Neural progenitor cell (in vitro differentiated cells): ENCODE measurements around the gene RBM39. TPM values are rescaled to one million over a fixed set of nuclear protein-coding genes. Genes with fewer than 3 reads are reported as not detected.
"Not testable (repeated sequence)": the region's sequence is repeated elsewhere in the genome, so short reads cannot be mapped to it uniquely, and the experiment has no call there.

Experiments used
- DNase-seq: peaks from one replicate; pipeline ENCODE4 v3.0.0-alpha.2; 2016; ENCODE audit warnings: low spot score
- H2AFZ ChIP-seq: fragments of 200-600 bp; sonication (generic); replicated peaks from 2 replicates; pipeline ENCODE4 v1.6.1; 2016; ENCODE audit warnings: antibody characterized with exemption
- H3F3A ChIP-seq: fragments of 200-600 bp; sonication (generic); 2 replicates; pipeline ENCODE4 v1.6.1; 2016; ENCODE audit warnings: antibody characterized with exemption, low read depth
- H3K27ac ChIP-seq: fragments of 200-600 bp; sonication (generic); 2 replicates; pipeline ENCODE4 v1.5.1; 2016; ENCODE audit warnings: mild to moderate bottlenecking
- H3K27me3 ChIP-seq: fragments of 200-600 bp; sonication (generic); 2 replicates; pipeline ENCODE4 v1.6.1; 2016; ENCODE audit warnings: mild to moderate bottlenecking, moderate library complexity
- H3K36me3 ChIP-seq: fragments of 200-600 bp; sonication (generic); 2 replicates; pipeline ENCODE4 v1.5.1; 2016
- H3K4me1 ChIP-seq: fragments of 200-600 bp; sonication (generic); 2 replicates; pipeline ENCODE4 v1.6.1; 2016; ENCODE audit warnings: mixed run types
- H3K4me2 ChIP-seq: fragments of 200-600 bp; sonication (generic); 2 replicates; pipeline ENCODE4 v1.6.1; 2016
- H3K4me3 ChIP-seq: fragments of 200-600 bp; sonication (generic); 2 replicates; pipeline ENCODE4 v1.5.1; 2016
- H3K79me2 ChIP-seq: fragments of 200-600 bp; sonication (generic); 2 replicates; pipeline ENCODE4 v1.6.1; 2016; ENCODE audit warnings: low read depth
- H3K9ac ChIP-seq: fragments of 200-600 bp; sonication (generic); 2 replicates; pipeline ENCODE4 v1.6.1; 2016
- H3K9me3 ChIP-seq: fragments of 200-600 bp; sonication (generic); 2 replicates; pipeline ENCODE4 v1.5.1; 2016; ENCODE audit warnings: low read depth
- H4K20me1 ChIP-seq: fragments of 200-600 bp; sonication (generic); 2 replicates; pipeline ENCODE4 v1.6.1; 2016; ENCODE audit warnings: low read depth
- H3K27ac Mint-ChIP-seq: 3 replicates; pipeline ENCODE4 v1.8.0; 2021; ENCODE audit warnings: mixed read lengths
- H3K27me3 Mint-ChIP-seq: 2 replicates; pipeline ENCODE4 v1.8.0; 2022; ENCODE audit warnings: low read depth, mild to moderate bottlenecking, inconsistent platforms, moderate library complexity, mixed read lengths; ENCODE audit not compliant: insufficient read depth
- H3K36me3 Mint-ChIP-seq: 3 replicates; pipeline ENCODE4 v1.8.0; 2021; ENCODE audit warnings: mixed read lengths
- H3K4me1 Mint-ChIP-seq: 3 replicates; pipeline ENCODE4 v1.8.0; 2021; ENCODE audit warnings: mixed read lengths
- H3K4me3 Mint-ChIP-seq: 3 replicates; pipeline ENCODE4 v1.8.0; 2021; ENCODE audit warnings: mild to moderate bottlenecking, moderate library complexity, mixed read lengths
- H3K9me3 Mint-ChIP-seq: 3 replicates; pipeline ENCODE4 v1.8.0; 2020; ENCODE audit warnings: mixed read lengths
- EZH2 ChIP-seq: fragments of 200-600 bp; sonication (generic); IDR thresholded peaks from 2 replicates; pipeline ENCODE4 v1.6.1; 2017; ENCODE audit warnings: antibody characterized with exemption, mild to moderate bottlenecking, moderate library complexity
- EZH2phosphoT487 ChIP-seq: fragments of 200-600 bp; sonication (generic); IDR thresholded peaks from 2 replicates; pipeline ENCODE4 v1.6.1; 2017; ENCODE audit warnings: antibody characterized with exemption
- total RNA-seq: library from RNA; depleted of rRNA; stranded (reverse); fragments of >200 nt; gene quantifications from 2 replicates; pipeline ENCODE4 v1.2.3, GENCODE V29; 2015; ENCODE audit warnings: low replicate concordance
- TF ChIP-seq, protein P1 (sequence below): fragments of 200-600 bp; sonication (generic); IDR thresholded peaks from 2 replicates; pipeline ENCODE4 v1.5.1; 2017; ENCODE audit warnings: antibody characterized with exemption, mild to moderate bottlenecking

The RBM39 gene
- total RNA-seq, 1 donor from 2014 or later: 555 TPM

DNA sequence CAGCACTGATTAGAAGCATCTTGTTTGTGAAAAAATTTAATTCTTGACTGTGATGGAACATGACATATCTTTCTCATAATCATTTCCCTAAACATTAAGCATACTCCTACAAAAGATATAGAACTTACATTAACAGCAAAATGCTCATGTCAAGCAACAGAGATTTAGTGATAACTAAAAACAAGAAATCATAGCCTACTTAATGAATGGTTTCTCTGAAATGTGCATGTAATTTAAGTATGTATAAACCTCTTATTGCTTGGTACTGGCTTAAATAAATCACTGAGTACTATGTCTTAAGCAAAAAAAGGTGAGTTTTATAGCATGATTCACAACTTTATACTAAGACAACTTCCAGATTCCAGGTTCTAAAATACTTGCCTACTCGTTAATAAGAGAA lies 33.6 kb downstream of the RBM39 start:
- H3K36me3 Mint-ChIP-seq: peaks cover 29% of the 10 kb centered on the region
- no peak overlapping the region for H3K27ac Mint-ChIP-seq
- Histone ChIP-seq H3K27ac (peak overlapping the region; percentile 50), H3K9ac (no peak overlapping the region), H3K36me3 (peaks cover 58% of the 10 kb centered on the region), H4K20me1 (peaks cover 92% of the 10 kb centered on the region), H3K4me3 (no peak overlapping the region), H3K4me1 (no peaks in the 10 kb centered on the region), H2AFZ (no peak overlapping the region), H3K27me3 (no peaks in the 10 kb centered on the region), H3K4me2 (no peak overlapping the region), H3F3A (peaks cover 94% of the 10 kb centered on the region), H3K9me3 (no peaks in the 10 kb centered on the region), H3K79me2 (peaks cover 86% of the 10 kb centered on the region)
- H3K4me1 Mint-ChIP-seq: no peaks in the 10 kb centered on the region
- TF ChIP-seq EZH2: no peak
- no peak for TF ChIP-seq EZH2phosphoT487
- TF ChIP-seq, protein P1, sequence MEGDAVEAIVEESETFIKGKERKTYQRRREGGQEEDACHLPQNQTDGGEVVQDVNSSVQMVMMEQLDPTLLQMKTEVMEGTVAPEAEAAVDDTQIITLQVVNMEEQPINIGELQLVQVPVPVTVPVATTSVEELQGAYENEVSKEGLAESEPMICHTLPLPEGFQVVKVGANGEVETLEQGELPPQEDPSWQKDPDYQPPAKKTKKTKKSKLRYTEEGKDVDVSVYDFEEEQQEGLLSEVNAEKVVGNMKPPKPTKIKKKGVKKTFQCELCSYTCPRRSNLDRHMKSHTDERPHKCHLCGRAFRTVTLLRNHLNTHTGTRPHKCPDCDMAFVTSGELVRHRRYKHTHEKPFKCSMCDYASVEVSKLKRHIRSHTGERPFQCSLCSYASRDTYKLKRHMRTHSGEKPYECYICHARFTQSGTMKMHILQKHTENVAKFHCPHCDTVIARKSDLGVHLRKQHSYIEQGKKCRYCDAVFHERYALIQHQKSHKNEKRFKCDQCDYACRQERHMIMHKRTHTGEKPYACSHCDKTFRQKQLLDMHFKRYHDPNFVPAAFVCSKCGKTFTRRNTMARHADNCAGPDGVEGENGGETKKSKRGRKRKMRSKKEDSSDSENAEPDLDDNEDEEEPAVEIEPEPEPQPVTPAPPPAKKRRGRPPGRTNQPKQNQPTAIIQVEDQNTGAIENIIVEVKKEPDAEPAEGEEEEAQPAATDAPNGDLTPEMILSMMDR: no peak
- H3K9me3 Mint-ChIP-seq: no peaks in the 10 kb centered on the region
- H3K27me3 Mint-ChIP-seq: no peaks in the 10 kb centered on the region
- no peak overlapping the region for H3K4me3 Mint-ChIP-seq
- DNase-seq: no peak

DNA sequence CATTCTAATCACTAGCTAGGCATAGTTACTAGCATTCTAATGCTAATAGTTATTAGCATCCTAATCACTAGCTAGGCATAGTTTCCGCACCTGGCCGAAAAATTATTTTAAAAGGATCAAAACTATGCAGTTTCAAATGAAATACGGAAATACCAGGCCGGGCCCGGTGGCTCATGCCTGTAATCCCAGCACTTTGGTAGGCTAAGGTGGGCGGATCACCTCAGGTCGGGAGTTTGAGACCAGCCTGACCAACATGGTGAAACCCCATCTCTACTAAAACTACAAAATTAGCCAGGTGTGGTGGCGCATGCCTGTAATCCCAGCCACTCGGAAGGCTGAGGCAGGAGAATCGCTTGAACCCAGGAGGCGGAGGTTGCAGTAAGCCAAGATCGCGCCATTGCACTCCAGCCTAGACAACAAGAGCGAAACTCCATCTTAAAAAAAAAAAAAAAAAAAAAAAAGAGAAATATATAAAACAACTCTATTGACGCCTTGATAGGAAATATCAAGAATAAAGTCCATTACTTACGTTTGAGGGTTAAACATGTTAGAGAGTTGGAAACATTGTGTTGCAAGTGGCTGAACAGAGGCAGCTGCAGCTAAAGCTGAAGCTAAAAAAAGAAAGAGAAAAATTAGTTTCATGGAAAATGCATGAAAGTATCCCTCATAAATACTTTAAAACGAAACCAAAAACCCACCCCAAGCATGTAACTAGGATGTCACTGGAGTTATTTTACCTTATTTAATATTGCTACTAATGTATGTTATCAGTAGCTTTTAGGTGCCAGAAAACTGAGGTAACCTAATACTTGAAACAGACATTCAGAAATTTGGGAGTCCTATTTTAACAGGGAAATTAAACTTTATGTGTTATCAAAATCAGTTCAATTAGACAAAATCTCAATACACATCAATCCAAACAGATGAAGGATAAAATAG lies 35.2 kb downstream of the RBM39 start:
- not testable (repeated sequence) for H3K9ac ChIP-seq, H2AFZ ChIP-seq, H3K4me3 Mint-ChIP-seq, H3K4me1 Mint-ChIP-seq, H3K27me3 ChIP-seq, H3K9me3 Mint-ChIP-seq, H3K27ac Mint-ChIP-seq, H3K4me3 ChIP-seq, H3K4me2 ChIP-seq, H3K27me3 Mint-ChIP-seq, H3K4me1 ChIP-seq, DNase-seq, H3K9me3 ChIP-seq
- Histone ChIP-seq H3K36me3 (peaks cover 56% of the 10 kb centered on the region), H3K27ac (peak overlapping the region; percentile 50), H3K79me2 (peaks cover 72% of the 10 kb centered on the region), H3F3A (peaks cover 100% of the 10 kb centered on the region), H4K20me1 (peaks cover 88% of the 10 kb centered on the region)
- H3K36me3 Mint-ChIP-seq: peaks cover 25% of the 10 kb centered on the region

DNA sequence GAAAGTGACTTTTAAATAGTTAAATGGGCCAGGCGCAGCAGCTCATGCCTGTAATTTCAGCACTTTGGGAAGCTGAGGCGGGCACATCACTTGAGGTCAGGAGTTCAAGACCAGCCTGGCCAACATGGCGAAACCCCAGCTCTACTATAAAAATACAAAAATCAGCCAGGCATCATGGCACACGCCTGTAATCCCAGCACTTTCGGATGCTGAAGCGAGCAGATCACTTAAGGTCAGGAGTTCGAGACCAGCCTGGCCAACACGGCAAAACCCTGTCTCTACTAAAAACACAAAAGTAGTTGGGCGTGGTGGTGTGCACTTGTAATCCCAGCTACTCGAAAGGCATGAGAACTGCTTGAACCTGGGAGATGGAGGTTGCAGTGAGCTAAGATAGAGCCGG lies 36.2 kb downstream of the RBM39 start:
- not testable (repeated sequence) for H3K4me1 ChIP-seq, H3K4me2 ChIP-seq, H3K4me3 ChIP-seq, H3K9me3 ChIP-seq, H3K4me1 Mint-ChIP-seq, H3K9ac ChIP-seq, DNase-seq, H2AFZ ChIP-seq, H3K9me3 Mint-ChIP-seq, H3K27me3 Mint-ChIP-seq, H3K27ac ChIP-seq, H3K27ac Mint-ChIP-seq, H3K4me3 Mint-ChIP-seq, H3K27me3 ChIP-seq
- peaks cover 20% of the 10 kb centered on the region for H3K36me3 Mint-ChIP-seq
- H3F3A ChIP-seq: peaks cover 100% of the 10 kb centered on the region
- peaks cover 48% of the 10 kb centered on the region for H3K36me3 ChIP-seq
- H4K20me1 ChIP-seq: peaks cover 78% of the 10 kb centered on the region
- peaks cover 62% of the 10 kb centered on the region for H3K79me2 ChIP-seq

DNA sequence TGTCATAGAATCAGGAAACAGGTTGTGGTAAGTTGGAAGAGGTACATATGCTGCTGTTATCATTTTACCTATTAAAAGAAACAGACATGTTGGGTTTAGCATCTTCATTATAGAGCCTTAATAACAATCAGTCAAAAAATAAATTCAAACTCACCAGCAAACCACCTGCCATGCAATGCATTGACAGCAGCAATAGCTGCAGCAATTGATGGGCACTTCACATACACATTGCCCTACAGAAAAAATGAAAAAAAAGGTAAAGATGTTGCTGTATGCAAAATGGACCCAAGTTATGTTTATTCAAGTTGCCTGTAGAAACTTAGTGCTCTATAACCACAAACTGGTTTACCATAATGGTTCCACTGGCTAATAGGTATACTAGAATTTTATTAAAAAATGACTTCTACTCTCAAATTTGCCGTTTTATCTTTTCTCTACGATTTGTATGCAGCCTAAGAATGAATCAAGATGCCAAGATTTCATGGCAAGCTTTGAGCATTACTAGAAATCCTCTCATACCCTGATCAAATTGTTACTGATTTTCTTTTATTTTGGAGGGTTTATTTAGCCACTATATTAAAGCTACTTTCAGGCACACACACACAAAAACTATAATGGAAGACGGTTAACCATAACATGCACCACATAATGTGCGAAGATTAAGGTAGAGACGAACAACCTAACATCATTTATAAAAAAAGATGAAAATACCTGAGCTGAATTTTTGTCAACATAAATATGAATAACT lies 37.4 kb downstream of the RBM39 start:
- peaks cover 62% of the 10 kb centered on the region for H3K79me2 ChIP-seq
- no peak overlapping the region for H2AFZ ChIP-seq
- Mint-ChIP-seq H3K27ac (no peak overlapping the region), H3K4me3 (no peak overlapping the region), H3K9me3 (no peaks in the 10 kb centered on the region), H3K4me1 (peaks cover 6% of the 10 kb centered on the region), H3K27me3 (peaks cover 3% of the 10 kb centered on the region), H3K36me3 (peaks cover 20% of the 10 kb centered on the region)
- no peak overlapping the region for H3K4me2 ChIP-seq
- no peak overlapping the region for H3K4me3 ChIP-seq
- H3K4me1 ChIP-seq: peaks cover 7% of the 10 kb centered on the region
- no peak for DNase-seq
- H3K27me3 ChIP-seq: no peaks in the 10 kb centered on the region
- peaks cover 40% of the 10 kb centered on the region for H3K36me3 ChIP-seq
- H3K9ac ChIP-seq: no peak overlapping the region
- peaks cover 100% of the 10 kb centered on the region for H3F3A ChIP-seq
- H3K9me3 ChIP-seq: no peaks in the 10 kb centered on the region
- peaks cover 71% of the 10 kb centered on the region for H4K20me1 ChIP-seq
- H3K27ac ChIP-seq: no peak overlapping the region
- TF ChIP-seq EZH2phosphoT487: no peak
- TF ChIP-seq, protein P1: no peak
- TF ChIP-seq EZH2: no peak
